OCI-LY1 (cell line): ENCODE results near the gene ST6GALNAC2.

ENCODE experiments used
- H2AFZ ChIP-seq: fragments of 200-600 bp; sonication (generic), shearing (Covaris generic); 2 replicates; pipeline ENCODE4 v1.6.0; 2014; ENCODE audit warnings: antibody characterized with exemption, mild to moderate bottlenecking, low read length
- H3F3A ChIP-seq: fragments of 200-600 bp; sonication (generic), shearing (Covaris generic); 2 replicates; pipeline ENCODE4 v1.6.0; 2014; ENCODE audit warnings: mild to moderate bottlenecking, antibody characterized with exemption, low read length, moderate library complexity; ENCODE audit not compliant: insufficient read depth
- H3K27ac ChIP-seq: fragments of 200-600 bp; sonication (generic); 2 replicates; pipeline ENCODE4 v1.5.1; 2014; ENCODE audit warnings: low read length, mixed run types, mild to moderate bottlenecking, low read depth; ENCODE audit not compliant: poor library complexity, severe bottlenecking
- H3K27me3 ChIP-seq: fragments of 200-600 bp; sonication (generic); 2 replicates; pipeline ENCODE4 v1.6.0; 2014; ENCODE audit warnings: antibody characterized with exemption, mild to moderate bottlenecking, low read length, moderate library complexity; ENCODE audit not compliant: insufficient read depth
- H3K36me3 ChIP-seq: fragments of 200-600 bp; sonication (generic); 2 replicates; pipeline ENCODE4 v1.6.1; 2014; ENCODE audit warnings: mild to moderate bottlenecking, antibody characterized with exemption, low read length, moderate library complexity, mixed read lengths; ENCODE audit not compliant: insufficient read depth
- H3K4me1 ChIP-seq: fragments of 200-600 bp; sonication (generic); 2 replicates; pipeline ENCODE4 v1.5.1; 2014; ENCODE audit warnings: mild to moderate bottlenecking, low read length, moderate library complexity; ENCODE audit not compliant: insufficient read depth, severe bottlenecking
- H3K4me2 ChIP-seq: fragments of 200-600 bp; sonication (generic), shearing (Covaris generic); 2 replicates; pipeline ENCODE4 v1.6.1; 2014; ENCODE audit warnings: low read length
- H3K4me3 ChIP-seq: fragments of 200-600 bp; sonication (generic); 2 replicates; pipeline ENCODE4 v1.5.1; 2014; ENCODE audit warnings: low read length, low read depth, mild to moderate bottlenecking, mixed read lengths; ENCODE audit not compliant: poor library complexity, severe bottlenecking
- H3K79me2 ChIP-seq: fragments of 200-600 bp; shearing (Covaris generic); 2 replicates; pipeline ENCODE4 v1.6.1; 2016; ENCODE audit warnings: mixed run types, low read length, mixed read lengths; ENCODE audit not compliant: insufficient read depth
- H3K9ac ChIP-seq: fragments of 200-600 bp; sonication (generic), shearing (Covaris generic); 2 replicates; pipeline ENCODE4 v1.6.1; 2014; ENCODE audit warnings: mild to moderate bottlenecking, low read length, mixed read lengths
- H3K9me2 ChIP-seq: fragments of 200-600 bp; sonication (generic), shearing (Covaris generic); 2 replicates; pipeline ENCODE4 v1.6.1; 2014; ENCODE audit warnings: low read depth, mild to moderate bottlenecking, low read length, mixed read lengths
- H3K9me3 ChIP-seq: fragments of 200-600 bp; shearing (Covaris generic); 2 replicates; pipeline ENCODE4 v1.6.1; 2014; ENCODE audit warnings: low read length, mixed read lengths
- H4K20me1 ChIP-seq: fragments of 200-600 bp; sonication (generic), shearing (Covaris generic); 2 replicates; pipeline ENCODE4 v1.6.0; 2016; ENCODE audit warnings: mild to moderate bottlenecking, low read length; ENCODE audit not compliant: insufficient read depth
- CTCF ChIP-seq: fragments of 200-600 bp; sonication (generic), shearing (Covaris generic); IDR thresholded peaks from 2 replicates; pipeline ENCODE4 v1.5.1; 2017; ENCODE audit warnings: mild to moderate bottlenecking, antibody characterized with exemption, low read length, moderate library complexity, mixed read lengths
- EZH2 ChIP-seq: fragments of 200-600 bp; sonication (generic), shearing (Covaris generic); IDR thresholded peaks from 2 replicates; pipeline ENCODE4 v1.8.0; 2017; ENCODE audit warnings: borderline replicate concordance, mixed run types, mild to moderate bottlenecking, antibody characterized with exemption, low read length, moderate library complexity, mixed read lengths

ST6GALNAC2 gene

GRCh38 chr17:76530095-76530723 lies 55.5 kb downstream of the ST6GALNAC2 start:
- H3K4me1 ChIP-seq, result peaks cover 44% of the 10 kb centered on the region

GRCh38 chr17:76529224-76530094 lies 56.2 kb downstream of the ST6GALNAC2 start:
- H3K9me3 ChIP-seq, result no peaks in the 10 kb centered on the region
- no peaks in the 10 kb centered on the region for H3K9me2 ChIP-seq
- peak overlapping the region; percentile 81 for H3K27ac ChIP-seq
- peaks cover 6% of the 10 kb centered on the region; the same call in 1 of the 2 replicates for H3K27me3 ChIP-seq
- H3K4me3 ChIP-seq, result peak overlapping the region; percentile 60
- peak overlapping the region; percentile 79 for H3K4me2 ChIP-seq
- H4K20me1 ChIP-seq, result no peaks in the 10 kb centered on the region
- H3K79me2 ChIP-seq, result no peaks in the 10 kb centered on the region
- H3K9ac ChIP-seq, result peak overlapping the region; percentile 19; the same call in 1 of the 2 replicates
- no peak for TF ChIP-seq EZH2
- TF ChIP-seq CTCF, result no peak
- H2AFZ ChIP-seq, result peak overlapping the region; percentile 40; the same call in 1 of the 2 replicates
- H3F3A ChIP-seq, result no peaks in the 10 kb centered on the region
- H3K4me1 ChIP-seq, result peaks cover 44% of the 10 kb centered on the region
- H3K36me3 ChIP-seq, result no peaks in the 10 kb centered on the region

More at GRCh38 chr17:76530095-76530723, 55.5 kb downstream of the ST6GALNAC2 start:
- Histone ChIP-seq H3K36me3 (no peaks in the 10 kb centered on the region), H3K4me3 (peak overlapping the region; percentile 13), H3K4me2 (peak overlapping the region; percentile 49; the same call in 1 of the 2 replicates), H2AFZ (peak overlapping the region; percentile 97), H3K79me2 (no peaks in the 10 kb centered on the region), H4K20me1 (no peaks in the 10 kb centered on the region), H3K27ac (peak overlapping the region; percentile 23), H3F3A (no peaks in the 10 kb centered on the region), H3K27me3 (peaks cover under 1% of the 10 kb centered on the region; the same call in 1 of the 2 replicates), H3K9me2 (no peaks in the 10 kb centered on the region), H3K9ac (peak overlapping the region; percentile 28; the same call in 1 of the 2 replicates), H3K9me3 (no peaks in the 10 kb centered on the region)
- TF ChIP-seq EZH2, result no peak
- no peak for TF ChIP-seq CTCF

- Histone ChIP-seq H3K9ac (peak overlapping the region; percentile 67), H3F3A (no peaks in the 10 kb centered on the region), H3K27me3 (0 out of 2 replicates have a peak, but pooled peaks cover 6% of the 10 kb centered on the region), H2AFZ (peak overlapping the region; percentile 40), H3K4me3 (peak overlapping the region; percentile 60), H3K9me2 (no peaks in the 10 kb centered on the region), H3K36me3 (no peaks in the 10 kb centered on the region), H3K4me1 (peaks cover 44% of the 10 kb centered on the region), H4K20me1 (no peaks in the 10 kb centered on the region), H3K9me3 (no peaks in the 10 kb centered on the region), H3K27ac (peak overlapping the region; percentile 81), H3K79me2 (no peaks in the 10 kb centered on the region), H3K4me2 (peak overlapping the region; percentile 79)
- peak; percentile 47 for TF ChIP-seq CTCF
- TF ChIP-seq EZH2, result no peak
Measured at GRCh38 chr17:76528528-76529223, 57.0 kb downstream of the ST6GALNAC2 start.
